ENCODE results near the gene ARF1.

DNA sequence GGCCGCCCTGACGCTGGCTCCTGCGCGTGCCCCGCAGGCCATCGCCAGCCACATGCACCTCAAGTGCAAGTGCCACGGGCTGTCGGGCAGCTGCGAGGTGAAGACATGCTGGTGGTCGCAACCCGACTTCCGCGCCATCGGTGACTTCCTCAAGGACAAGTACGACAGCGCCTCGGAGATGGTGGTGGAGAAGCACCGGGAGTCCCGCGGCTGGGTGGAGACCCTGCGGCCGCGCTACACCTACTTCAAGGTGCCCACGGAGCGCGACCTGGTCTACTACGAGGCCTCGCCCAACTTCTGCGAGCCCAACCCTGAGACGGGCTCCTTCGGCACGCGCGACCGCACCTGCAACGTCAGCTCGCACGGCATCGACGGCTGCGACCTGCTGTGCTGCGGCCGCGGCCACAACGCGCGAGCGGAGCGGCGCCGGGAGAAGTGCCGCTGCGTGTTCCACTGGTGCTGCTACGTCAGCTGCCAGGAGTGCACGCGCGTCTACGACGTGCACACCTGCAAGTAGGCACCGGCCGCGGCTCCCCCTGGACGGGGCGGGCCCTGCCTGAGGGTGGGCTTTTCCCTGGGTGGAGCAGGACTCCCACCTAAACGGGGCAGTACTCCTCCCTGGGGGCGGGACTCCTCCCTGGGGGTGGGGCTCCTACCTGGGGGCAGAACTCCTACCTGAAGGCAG is 23.4 kb upstream of the ARF1 start:
- TF ChIP-seq, protein P1, sequence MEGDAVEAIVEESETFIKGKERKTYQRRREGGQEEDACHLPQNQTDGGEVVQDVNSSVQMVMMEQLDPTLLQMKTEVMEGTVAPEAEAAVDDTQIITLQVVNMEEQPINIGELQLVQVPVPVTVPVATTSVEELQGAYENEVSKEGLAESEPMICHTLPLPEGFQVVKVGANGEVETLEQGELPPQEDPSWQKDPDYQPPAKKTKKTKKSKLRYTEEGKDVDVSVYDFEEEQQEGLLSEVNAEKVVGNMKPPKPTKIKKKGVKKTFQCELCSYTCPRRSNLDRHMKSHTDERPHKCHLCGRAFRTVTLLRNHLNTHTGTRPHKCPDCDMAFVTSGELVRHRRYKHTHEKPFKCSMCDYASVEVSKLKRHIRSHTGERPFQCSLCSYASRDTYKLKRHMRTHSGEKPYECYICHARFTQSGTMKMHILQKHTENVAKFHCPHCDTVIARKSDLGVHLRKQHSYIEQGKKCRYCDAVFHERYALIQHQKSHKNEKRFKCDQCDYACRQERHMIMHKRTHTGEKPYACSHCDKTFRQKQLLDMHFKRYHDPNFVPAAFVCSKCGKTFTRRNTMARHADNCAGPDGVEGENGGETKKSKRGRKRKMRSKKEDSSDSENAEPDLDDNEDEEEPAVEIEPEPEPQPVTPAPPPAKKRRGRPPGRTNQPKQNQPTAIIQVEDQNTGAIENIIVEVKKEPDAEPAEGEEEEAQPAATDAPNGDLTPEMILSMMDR (IDR thresholded peaks at IDR 0.05; ENCODE audit: poor library complexity), result no peak
- no peak for TF ChIP-seq EZH2phosphoT487 (IDR thresholded peaks at IDR 0.05; ENCODE audit: low read depth, severe bottlenecking, unreplicated experiment)
